Measurements from ENCODE around the gene MYOD1. TPM values are rescaled to one million over a fixed set of nuclear protein-coding genes. Genes with fewer than 3 reads are reported as not detected.

Gene MYOD1
- total RNA-seq, 1 experiment from 2014 or later = not detected

DNA sequence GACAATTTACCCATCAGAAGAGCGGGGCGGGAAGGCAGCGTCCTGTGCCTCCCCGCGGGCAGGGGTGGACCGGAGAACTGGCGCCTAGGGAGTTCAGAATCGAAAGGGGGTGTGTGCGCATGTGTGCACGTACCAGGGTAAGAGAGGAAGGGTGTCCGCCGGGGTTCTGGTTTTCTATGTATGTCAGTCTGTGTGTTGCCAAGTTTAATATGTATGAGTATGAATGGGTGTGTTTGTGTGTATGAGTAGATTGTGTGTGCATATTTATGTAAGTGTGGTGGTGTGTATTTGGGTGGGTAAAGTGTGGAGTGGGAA is 17.2 kb downstream of the MYOD1 start:
- intact Hi-C loops (cut with micrococcal nuclease) = no loop called here
- Histone ChIP-seq H3K27ac (ENCODE audit: low read depth, low read length) (no peak overlapping the region), H3K4me2 (ENCODE audit: low read length) (no peak overlapping the region), H3K79me2 (ENCODE audit: insufficient read depth, low read length) (no peaks in the 10 kb centered on the region), H3K9ac (ENCODE audit: low read length) (no peak overlapping the region), H3K4me3 (replicated peaks in 1 of 2; ENCODE audit: low read depth in 1 of 2, low read length in 2 of 2) (no peak overlapping the region), H3K9me2 (ENCODE audit: insufficient read depth) (no peaks in the 10 kb centered on the region), H2AFZ (ENCODE audit: low read depth, low read length, poor library complexity, severe bottlenecking) (no peak overlapping the region), H4K20me1 (ENCODE audit: insufficient read depth) (no peaks in the 10 kb centered on the region), H3K27me3 (ENCODE audit: insufficient read depth, low read length) (no peaks in the 10 kb centered on the region), H3K4me1 (ENCODE audit: control insufficient read depth in 1 of 2, insufficient read depth in 2 of 2, low read length in 2 of 2) (no peaks in the 10 kb centered on the region), H3K36me3 (ENCODE audit: control insufficient read depth in 1 of 2, insufficient read depth in 2 of 2, low read length in 2 of 2) (no peaks in the 10 kb centered on the region), H3K9me3 (ENCODE audit: control insufficient read depth in 1 of 2, insufficient read depth in 1 of 2, low read depth in 1 of 2, low read length in 2 of 2) (no peaks in the 10 kb centered on the region)
- ChIA-PET CTCF (no interaction called here), RAD21 (ENCODE audit: low non-redundant PET in 1 of 2, low total read pairs in 2 of 2, uncharacterized antibody in 2 of 2, unreplicated experiment in 2 of 2) (no interaction called here), POLR2A (no interaction called here)
- DNase-seq (ENCODE audit: low read depth, low spot score) (no peak), ATAC-seq (no peak)
- TF ChIP-seq, protein P1, sequence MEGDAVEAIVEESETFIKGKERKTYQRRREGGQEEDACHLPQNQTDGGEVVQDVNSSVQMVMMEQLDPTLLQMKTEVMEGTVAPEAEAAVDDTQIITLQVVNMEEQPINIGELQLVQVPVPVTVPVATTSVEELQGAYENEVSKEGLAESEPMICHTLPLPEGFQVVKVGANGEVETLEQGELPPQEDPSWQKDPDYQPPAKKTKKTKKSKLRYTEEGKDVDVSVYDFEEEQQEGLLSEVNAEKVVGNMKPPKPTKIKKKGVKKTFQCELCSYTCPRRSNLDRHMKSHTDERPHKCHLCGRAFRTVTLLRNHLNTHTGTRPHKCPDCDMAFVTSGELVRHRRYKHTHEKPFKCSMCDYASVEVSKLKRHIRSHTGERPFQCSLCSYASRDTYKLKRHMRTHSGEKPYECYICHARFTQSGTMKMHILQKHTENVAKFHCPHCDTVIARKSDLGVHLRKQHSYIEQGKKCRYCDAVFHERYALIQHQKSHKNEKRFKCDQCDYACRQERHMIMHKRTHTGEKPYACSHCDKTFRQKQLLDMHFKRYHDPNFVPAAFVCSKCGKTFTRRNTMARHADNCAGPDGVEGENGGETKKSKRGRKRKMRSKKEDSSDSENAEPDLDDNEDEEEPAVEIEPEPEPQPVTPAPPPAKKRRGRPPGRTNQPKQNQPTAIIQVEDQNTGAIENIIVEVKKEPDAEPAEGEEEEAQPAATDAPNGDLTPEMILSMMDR (IDR thresholded peaks at IDR 0.05 in 2 of 3, conservative IDR thresholded peaks at IDR 0.05 in 1 of 3; ENCODE audit: borderline replicate concordance in 1 of 3, insufficient read depth in 1 of 3, low read depth in 2 of 3, low read length in 2 of 3) = no peak
- TF ChIP-seq CBX3 (IDR thresholded peaks at IDR 0.05; ENCODE audit: low read depth) = no peak
- TF ChIP-seq, protein P2, sequence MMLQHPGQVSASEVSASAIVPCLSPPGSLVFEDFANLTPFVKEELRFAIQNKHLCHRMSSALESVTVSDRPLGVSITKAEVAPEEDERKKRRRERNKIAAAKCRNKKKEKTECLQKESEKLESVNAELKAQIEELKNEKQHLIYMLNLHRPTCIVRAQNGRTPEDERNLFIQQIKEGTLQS (IDR thresholded peaks at IDR 0.05) = no peak
- TF ChIP-seq POLR2A (IDR thresholded peaks at IDR 0.05; ENCODE audit: borderline replicate concordance, extremely low read depth, insufficient read depth, insufficient read length) = no peak
- TF ChIP-seq ZNF274 (IDR thresholded peaks at IDR 0.05; ENCODE audit: low read depth, low read length) = no peak
- TF ChIP-seq TCF7L2 (IDR thresholded peaks at IDR 0.05; ENCODE audit: borderline replicate concordance, extremely low read depth, insufficient read depth, insufficient read length) = no peak
- TF ChIP-seq EZH2 (IDR thresholded peaks at IDR 0.05) = no peak
- no TSS peak for BruUV-seq (replicated peaks)
